Choroid plexus epithelial cell (primary cell): ENCODE measurements around the gene AGTRAP.

Experiments
- DNase-seq: peaks from one replicate; pipeline ENCODE4 v3.0.0-alpha.2; 2010; ENCODE audit warnings: low read depth
- H3K4me3 ChIP-seq: 2 replicates; pipeline ENCODE4 v1.5.1; 2011; ENCODE audit warnings: low read depth, mild to moderate bottlenecking, control low read depth, low read length, moderate library complexity
- TF ChIP-seq, protein P1 (sequence below): conservative IDR thresholded peaks from 2 replicates; pipeline ENCODE4 v1.5.1; 2011; ENCODE audit warnings: low read depth, mild to moderate bottlenecking, control low read depth, inconsistent platforms, low read length, moderate library complexity

Gene AGTRAP

DNA sequence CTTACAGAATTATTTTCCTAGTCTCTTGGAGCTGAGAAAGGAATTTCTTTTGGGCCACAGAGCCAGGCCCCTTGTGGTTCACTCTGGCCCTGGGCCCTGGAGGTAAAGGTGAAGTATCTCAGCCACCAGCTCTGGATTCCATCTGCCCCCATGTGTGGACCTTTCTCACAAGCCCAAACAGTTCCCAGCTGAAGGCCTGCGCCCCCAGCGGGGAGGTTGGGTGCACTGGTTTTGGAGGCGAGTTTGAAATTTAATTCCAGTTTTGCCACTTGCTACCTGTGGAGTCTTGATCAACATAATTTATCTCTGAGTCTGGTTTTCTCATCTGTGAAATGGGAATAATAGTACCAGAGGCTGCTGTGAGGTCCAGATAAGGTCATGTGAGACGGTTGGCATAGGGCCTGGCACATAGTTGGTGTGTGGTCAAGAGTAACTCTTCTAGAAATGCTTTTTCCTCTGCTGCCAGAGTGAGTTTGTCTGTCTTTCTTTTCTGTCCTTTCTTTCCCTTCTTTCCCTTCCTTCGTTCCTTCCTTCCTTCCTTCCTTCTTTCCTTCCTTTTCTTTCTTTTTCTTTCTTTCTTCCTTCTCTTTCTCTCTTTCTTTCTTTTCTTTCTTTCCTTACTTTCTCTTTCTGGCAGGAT is 6.1 kb downstream of the AGTRAP start:
- TF ChIP-seq, protein P1, sequence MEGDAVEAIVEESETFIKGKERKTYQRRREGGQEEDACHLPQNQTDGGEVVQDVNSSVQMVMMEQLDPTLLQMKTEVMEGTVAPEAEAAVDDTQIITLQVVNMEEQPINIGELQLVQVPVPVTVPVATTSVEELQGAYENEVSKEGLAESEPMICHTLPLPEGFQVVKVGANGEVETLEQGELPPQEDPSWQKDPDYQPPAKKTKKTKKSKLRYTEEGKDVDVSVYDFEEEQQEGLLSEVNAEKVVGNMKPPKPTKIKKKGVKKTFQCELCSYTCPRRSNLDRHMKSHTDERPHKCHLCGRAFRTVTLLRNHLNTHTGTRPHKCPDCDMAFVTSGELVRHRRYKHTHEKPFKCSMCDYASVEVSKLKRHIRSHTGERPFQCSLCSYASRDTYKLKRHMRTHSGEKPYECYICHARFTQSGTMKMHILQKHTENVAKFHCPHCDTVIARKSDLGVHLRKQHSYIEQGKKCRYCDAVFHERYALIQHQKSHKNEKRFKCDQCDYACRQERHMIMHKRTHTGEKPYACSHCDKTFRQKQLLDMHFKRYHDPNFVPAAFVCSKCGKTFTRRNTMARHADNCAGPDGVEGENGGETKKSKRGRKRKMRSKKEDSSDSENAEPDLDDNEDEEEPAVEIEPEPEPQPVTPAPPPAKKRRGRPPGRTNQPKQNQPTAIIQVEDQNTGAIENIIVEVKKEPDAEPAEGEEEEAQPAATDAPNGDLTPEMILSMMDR: no peak
- H3K4me3 ChIP-seq: no peak overlapping the region
- DNase-seq: no peak

DNA sequence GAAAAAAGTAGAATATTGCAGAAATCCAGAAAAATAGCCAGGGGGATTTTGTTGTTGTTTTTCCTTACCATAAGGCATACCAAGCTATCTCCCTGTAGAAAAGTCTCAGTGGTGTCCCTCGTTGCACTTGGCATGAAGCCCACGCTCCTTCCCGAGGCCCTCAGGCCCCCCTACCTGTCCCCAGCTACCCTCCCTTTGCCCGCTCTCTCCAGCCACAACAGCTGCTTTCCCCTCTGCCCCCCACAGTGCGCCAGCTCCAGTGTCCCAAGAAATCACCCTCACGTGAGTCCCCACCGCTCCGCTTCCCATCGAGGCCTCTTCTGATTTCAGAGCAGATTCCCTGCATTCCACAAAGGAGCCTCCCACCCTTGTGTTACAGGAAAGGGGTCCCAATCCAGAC is 8.4 kb downstream of the AGTRAP start:
- no peak overlapping the region for H3K4me3 ChIP-seq
- TF ChIP-seq, protein P1: no peak
- no peak for DNase-seq

DNA sequence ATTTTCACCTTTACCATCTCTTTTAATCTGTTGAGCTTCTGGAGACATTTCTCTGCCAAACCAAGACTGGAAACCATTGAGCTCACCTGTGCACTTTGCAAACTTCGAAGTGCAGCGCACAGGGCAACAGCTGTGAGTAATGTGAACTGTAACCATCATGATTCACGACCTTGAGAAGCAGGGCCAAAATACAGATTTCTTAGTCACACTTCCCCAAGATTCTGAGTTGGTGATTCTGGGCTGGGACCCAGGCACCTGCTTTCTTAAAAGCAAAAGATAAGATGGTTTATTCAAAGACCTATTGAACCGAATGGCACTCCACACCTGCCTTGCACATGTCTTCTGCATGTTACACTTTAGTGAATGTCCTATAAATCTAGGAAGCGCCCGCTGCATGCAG is 10.2 kb downstream of the AGTRAP start:
- TF ChIP-seq, protein P1: no peak
- no peak for DNase-seq
- H3K4me3 ChIP-seq: no peak overlapping the region

DNA sequence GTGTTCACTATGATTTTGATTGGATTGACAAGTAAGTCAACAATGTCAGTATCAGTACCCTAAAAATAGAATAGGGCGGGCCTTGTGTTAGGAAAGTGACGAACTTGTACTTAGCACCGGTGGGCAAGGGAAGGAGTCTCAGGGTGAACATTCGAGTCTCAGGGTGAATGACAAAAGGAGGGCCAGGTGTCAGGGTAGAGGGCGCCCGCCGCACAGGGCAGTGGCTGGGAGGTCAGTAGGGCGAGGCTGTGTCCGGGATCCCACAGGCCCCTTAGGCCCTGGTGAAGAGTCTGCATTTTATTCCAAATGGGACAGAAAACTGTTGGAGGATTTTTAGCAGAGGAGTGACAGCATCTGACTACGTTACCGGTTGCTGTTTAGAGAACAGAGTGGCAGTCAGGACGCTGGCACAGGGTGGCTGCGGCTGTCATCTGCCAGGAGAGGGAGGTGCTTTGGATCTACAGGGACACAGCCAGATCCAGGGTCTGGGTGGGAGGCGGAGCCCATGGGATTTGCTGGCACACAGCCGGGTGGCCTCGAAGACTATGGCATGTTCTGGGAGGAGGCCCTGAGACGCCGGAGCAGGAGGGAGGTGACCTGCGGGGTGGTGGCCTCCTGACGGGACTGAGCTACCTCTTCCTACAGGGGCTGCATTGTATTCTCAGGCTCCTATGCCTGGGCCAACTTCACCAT is 11.0 kb downstream of the AGTRAP start:
- DNase-seq: no peak
- TF ChIP-seq, protein P1: no peak
- H3K4me3 ChIP-seq: no peak overlapping the region

DNA sequence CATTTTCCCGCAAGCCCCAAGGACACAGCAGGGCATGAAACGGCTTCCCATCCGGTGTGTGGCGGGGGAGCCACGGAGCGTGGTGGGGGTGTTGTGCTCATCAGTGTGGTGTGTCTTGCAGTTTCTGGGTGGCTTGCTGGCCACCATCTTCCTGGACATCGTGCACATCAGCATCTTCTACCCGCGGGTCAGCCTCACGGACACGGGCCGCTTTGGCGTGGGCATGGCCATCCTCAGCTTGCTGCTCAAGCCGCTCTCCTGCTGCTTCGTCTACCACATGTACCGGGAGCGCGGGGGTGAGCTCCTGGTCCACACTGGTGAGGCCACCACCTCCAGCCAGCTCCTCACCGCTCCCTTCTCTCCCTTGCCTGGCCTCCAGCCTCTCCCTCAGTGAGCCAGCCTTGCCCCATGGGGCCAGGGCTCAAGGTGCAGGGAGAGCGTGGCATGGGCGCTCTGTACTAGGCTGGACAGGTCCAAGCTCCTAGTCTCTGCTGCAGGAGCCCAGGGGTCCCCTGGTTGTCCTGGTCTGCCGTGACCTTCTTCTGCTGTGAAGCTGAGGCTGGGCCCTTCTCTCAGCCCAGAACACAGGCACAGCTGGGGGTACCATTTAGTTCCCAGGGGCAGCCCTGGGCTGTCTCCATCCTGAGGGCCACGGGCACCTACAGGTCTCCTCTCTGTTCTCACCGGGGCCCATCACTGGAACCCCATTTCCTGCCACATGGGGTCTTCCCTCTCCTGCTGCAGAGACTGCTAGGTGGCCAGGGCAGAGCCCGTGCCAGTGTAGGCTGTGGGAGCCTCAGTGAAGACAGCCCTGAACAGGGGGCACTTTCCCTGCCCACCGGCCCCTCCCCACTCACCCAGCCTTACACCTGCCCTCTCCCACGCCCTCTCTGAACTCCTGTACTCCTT is 12.6 kb downstream of the AGTRAP start:
- TF ChIP-seq, protein P1: no peak
- no peak for DNase-seq
- H3K4me3 ChIP-seq: no peak overlapping the region

DNA sequence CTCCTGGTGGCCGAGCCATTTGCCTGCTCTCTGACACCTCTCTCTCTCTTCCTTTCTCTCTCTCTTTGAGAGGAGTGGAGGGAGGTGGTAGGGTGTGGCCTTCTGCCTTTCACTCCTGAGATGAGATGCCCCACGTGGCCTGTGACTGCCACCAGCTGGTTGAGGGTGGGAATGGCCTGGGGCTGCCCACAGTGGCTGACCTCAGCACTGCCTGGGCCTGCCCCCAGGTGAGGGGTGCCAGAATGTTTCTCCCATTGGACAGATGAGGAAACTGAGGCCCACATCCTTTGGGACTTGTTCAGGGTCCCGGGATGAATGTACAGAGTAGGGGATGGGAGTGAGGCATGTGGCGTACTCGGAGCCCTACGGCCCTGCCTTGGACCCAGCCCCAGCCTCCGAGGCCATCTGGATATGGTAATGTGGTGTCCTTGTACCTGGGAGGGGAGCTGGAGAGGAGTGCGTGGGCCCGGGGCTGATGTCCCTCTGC is 13.3 kb downstream of the AGTRAP start:
- H3K4me3 ChIP-seq: no peak overlapping the region
- TF ChIP-seq, protein P1: peak; percentile 53
- peak; percentile 31 for DNase-seq
